Gastrocnemius medialis (tissue), 4 donors: Measurements from ENCODE around the gene THY1.
"Not testable (repeated sequence)": the region's sequence is repeated elsewhere in the genome, so short reads cannot be mapped to it uniquely, and the experiment has no call there.

Experiments
- CTCF ChIP-seq, 5 experiments: fragments of 450-650 bp in 3 of 5; fragments of 200-600 bp in 2 of 5; sonication (generic) in 2 of 5; IDR thresholded peaks in 4 of 5; conservative IDR thresholded peaks in 1 of 5; 1 replicate in 4 of 5; 2 replicates in 1 of 5; pipeline ENCODE4 v1.5.1; 2016 to 2019; ENCODE audit warnings: antibody characterized with exemption in 5 of 5, mild to moderate bottlenecking in 3 of 5, moderate library complexity in 3 of 5
- POLR2A ChIP-seq, 2 donors: fragments of 450-650 bp; IDR thresholded peaks; one replicate each; pipeline ENCODE4 v1.6.1; 2017; ENCODE audit warnings: antibody characterized with exemption in 2 of 2, mild to moderate bottlenecking in 2 of 2, moderate library complexity in 2 of 2

DNA sequence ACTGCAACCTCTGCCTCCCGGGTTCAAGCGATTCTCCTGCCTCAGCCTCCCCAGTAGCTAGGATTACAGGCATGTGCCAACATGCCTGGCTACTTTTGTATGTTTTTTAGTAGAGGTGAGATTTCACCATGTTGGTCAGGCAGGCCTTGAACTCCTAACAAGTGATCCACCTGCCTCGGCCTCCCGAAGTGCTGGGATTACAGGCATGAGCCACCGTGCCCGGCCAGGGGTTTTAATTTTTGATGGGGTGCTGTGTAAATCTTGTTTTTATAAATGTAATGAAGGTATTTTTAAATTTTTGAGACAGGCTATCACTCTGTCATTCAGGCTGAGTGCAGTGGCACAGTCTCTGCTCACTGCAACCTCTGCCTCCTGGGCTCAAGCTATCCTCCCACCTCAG is 17.5 kb downstream of the THY1 start:
- not testable (repeated sequence) for TF ChIP-seq CTCF (IDR thresholded peaks at IDR 0.05 in 4 of 5, conservative IDR thresholded peaks at IDR 0.05 in 1 of 5); POLR2A (IDR thresholded peaks at IDR 0.05)
